Fibroblast of peridontal ligament (primary cell): Measurements from ENCODE around the gene RPS23.
A peak's percentile ranks its signal among the peaks of the same experiment; 100 is the strongest.
"Not testable (repeated sequence)": the region's sequence is repeated elsewhere in the genome, so short reads cannot be mapped to it uniquely, and the experiment has no call there.

ENCODE experiments used
- DNase-seq: peaks from one replicate; pipeline ENCODE4 v3.0.0-alpha.2; 2010; ENCODE audit errors: extremely low read depth

RPS23 gene

DNA sequence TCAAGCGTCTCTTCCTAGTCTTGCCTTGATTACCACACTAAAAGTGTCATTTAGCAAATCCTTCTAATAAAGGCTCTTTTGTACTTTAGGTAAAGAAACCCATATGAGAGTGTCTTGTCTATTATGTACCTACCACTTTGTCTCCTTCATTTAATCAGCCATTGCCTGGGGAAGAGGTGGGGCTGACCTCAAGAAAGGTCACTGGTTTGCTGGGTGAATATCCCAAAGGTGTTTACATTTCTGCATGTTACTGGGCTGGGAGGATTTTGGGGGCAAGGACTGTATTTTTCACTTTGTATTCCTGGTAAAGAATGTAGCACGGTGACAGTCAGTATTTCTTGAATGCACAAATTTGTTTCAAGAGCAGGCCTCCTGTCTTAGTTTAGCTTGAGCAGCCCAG, 11.9 kb upstream of the RPS23 start:
- no peak for DNase-seq

DNA sequence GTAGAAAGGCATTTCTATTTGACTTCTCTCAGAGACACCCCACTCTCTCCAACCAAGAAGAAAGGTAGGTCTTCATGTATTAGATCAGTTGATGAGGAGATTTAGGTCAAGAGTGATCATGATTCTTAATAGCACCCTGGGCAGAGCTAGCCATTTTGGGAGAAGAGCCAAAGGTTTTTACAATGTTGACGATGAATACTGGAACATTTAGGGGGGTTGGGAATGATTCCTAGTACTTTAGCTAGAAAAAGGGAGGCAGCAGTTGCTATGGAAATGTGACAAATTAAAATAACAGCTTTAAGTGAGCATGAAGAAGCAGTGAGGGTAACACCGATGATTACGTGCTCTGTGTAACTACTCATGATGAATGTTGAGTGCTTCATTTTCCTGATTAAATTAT, 9.5 kb upstream of the RPS23 start:
- no peak for DNase-seq

DNA sequence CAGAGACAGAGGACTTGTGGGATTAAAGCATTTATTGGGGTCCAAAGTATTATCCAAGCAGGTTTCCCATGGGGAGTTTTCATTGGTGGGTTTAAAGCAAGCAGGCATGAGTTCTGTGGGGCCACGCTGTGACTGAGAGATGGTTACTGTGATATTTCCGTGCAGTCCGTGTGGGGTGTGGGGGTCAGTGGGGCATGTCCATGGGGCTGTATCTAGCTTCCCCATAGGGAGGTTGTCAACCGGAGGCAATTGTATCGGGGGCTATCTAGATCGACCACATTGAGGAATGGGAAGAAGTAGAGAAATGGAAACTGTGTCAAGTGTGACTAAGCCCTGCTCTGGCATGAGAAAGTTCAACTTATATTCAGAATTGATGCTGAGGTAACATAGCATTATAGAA, 7.1 kb upstream of the RPS23 start:
- DNase-seq = no peak

DNA sequence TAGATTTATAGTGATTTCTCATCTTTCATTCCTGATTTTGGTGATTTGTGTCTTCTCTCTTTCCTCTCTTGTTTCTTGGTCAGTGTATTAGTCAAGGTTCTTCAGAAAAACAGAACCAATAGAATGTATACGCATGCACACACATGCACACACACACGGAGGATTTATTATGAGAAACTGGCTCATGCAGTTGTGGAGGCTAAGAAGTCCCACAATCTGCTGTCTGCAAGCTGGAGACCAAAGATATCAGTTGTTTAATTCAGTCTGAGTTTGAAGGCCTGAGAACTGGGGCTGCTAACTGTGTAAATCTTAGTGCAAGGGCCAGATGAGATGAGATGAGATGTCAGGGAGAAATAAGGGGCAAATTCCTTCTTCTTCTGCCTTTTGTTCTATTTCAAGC, 5.7 kb upstream of the RPS23 start:
- no peak for DNase-seq

DNA sequence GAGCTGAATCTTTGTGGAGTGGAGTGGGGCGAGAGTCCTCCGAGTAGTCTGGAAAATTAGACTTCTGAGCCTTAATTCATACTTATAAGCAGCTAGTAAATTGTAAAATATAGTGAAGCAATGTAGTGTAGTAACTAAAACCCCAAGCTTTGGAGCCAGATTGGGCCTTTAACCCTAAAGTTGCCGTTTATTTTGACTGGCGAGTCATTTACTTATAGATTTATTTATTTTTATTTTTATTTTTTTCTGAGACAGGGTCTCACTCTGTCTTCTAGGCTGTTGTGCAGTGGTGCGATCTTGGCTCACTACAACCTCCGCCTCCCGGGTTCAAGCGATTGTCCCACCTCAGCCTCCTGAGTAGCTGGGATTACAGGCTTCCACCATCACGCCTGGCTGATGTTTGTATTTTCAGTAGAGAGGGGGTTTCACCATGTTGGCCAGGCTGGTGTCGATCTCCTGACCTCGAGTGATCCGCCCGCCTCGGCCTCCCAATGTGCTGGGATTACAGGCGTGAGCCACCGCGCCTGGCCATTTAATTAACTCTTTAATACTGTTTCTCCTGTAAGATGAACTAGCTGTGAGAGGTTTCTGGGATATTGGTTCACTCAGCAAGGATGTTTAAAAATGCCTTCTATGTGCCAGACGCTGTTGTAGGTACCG, 687 bp upstream of the RPS23 start:
- DNase-seq = no peak

DNA sequence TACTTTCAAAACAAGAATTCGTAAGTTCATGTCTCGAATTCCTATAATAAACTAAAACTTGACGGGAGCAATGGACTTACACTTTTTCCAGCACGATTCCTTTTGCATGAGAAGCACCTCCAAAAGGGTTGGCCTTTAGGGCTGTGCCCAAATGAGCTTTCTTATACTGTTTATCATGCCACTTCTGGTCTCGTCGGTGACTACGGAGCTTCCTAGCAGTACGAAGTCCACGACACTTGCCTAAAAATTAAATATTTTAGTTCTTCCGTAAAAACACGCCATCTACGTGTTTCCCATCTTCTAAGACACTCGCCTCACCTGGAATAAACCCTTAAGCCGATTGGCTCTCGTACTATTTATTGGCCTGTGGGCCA, 554 bp downstream of the RPS23 start:
- DNase-seq = peak; percentile 30

DNA sequence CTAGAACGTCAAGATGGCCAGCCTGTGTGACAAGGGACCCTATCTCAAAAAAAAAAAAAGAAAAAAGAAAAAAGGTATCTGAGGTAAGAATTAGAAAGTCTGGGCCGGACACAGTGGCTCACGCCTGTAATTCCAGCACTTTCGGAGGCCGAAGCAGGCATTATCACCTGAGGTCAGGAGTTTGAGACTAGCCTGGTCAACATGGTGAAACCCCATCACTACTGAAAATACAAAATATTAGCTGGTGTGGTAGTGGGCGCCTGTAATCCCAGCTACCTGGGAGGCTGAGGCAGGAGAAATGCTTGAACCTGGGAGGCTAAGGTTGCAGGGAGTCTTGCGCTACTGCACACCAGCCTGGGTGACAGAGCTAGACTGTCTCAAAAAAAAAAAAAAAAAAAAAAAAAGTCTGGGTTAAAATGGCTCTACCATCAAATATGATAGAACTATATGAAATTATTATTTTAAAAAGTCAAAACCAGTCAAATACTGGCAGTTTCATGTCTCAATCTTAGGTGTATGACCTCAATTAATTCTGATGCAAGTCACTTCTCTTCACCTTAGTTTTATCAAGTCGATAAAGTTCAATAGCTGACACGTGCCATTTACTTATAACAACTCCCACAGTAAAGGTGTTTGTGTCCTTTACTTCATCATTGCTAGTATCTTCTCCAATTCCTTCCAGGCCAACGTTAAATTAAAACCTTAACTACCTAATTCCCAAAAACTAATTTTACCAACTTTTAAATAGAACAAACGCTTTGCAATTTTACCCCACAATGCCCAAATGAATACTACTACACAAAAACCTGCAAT, 1.1 kb downstream of the RPS23 start:
- no peak for DNase-seq

DNA sequence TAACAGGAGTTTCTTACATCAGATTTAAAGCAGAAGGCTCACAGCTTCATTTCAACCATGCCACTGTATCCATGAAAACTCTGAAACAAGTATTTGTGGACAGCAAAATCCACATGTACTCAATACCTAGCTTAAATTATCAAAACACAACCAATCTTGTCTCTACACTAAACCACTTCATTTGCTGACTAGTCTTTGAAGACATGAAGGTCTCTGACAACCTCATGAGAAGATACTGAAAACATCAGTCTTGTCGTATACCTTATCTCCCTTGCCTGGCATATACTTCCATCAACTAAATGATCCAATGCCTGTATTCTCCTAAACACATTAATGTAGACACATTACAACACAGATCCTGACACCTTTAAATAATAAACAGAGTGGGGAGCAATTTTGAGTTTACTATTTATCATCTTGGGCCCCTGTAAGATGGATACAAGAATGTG, 2.9 kb downstream of the RPS23 start:
- DNase-seq = no peak

DNA sequence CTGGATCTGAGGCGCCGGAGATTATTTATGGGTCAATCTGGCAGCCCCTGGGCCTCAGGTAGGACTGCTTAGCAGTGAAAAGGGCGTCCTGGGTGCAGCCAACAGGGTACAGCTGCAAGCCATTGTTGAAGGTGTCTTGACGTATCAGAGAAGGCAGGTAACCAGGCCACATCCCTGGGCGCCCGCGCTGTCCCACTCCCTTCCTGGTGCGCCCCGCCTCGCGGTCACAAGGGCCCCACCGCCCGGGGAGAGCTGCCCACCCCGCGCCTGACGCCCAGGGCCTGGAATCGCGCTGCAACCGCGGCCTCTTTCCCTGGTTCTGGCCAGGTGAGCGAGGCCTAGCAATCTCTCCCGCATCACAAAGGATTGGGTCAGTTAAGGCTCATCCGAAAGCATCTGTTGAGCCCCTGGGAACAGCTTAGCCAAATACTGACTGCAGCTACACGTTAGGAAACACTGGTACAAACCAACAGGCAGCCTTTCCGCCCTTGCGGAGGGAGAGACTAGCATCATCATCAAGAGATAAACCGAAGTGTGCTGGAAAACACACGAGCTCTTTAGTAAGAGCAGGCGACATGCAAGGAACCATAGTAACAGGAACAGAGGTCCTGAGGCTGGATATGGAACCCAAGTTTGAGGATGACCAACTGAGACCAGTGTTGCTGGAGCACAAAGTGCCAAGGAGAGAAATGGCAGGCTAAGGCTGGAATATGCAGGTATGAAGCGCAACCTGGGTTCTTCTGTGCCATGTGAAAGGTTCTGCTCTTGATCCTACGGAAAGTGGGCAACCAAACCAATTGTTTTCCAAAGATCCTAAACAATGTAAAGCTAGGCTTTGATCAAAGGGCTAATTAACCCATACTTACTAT, 3.6 kb downstream of the RPS23 start:
- DNase-seq = no peak

DNA sequence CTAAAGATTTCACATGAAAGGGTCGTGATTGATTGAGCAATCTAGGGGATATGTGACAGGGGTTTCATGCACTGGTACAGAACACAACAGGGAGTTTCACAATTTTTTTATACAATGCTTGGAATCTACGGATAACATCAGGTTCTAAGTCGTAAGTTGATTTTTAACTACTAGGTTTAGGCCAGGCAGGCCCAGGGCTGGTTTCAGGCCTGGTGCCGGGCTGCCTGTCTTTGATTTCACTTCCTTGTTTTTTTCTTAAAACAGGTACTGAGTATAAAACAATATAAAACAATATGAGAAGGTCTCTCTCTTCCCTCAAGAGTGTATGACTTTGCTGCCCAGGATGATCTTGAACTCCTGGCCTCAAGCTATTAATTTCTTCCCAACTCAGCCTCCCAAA, 4.7 kb downstream of the RPS23 start:
- not testable (repeated sequence) for DNase-seq

DNA sequence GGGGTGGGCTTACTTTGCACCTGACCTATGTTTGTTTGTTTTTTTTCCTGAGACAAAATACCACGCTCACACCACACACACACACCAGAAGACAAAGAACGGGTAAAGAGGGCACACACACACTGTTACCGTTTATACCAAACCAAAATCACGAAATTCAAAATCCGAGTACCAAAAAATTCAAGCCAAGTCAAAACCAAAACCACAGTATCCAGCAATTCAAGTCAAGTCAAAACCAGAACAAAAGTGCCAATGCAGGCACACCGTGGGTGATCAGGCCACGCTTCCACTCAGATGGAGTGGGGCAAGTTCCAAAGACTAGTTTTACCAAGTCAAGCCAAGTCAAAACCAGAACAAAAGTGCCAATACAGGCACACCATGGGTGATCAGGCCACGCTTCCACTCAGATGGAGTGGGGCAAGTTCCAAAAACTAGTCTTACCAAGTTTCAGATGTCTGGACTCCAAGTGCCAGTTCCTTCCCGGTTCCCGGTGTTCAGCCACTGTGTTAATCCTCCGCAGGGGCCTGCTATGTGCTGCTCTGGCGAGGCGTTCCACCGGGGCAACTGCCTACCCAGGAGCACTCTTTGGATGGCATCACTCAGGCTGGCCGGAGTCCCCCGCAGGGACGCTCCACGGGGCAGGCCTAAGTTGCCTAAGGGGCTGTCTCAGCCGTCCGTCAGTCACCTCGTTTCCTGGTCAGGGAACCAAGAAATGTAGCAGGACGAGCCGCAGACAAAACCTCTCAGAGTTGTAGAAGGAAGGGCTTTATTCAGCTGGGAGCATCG, 5.4 kb downstream of the RPS23 start:
- not testable (repeated sequence) for DNase-seq

DNA sequence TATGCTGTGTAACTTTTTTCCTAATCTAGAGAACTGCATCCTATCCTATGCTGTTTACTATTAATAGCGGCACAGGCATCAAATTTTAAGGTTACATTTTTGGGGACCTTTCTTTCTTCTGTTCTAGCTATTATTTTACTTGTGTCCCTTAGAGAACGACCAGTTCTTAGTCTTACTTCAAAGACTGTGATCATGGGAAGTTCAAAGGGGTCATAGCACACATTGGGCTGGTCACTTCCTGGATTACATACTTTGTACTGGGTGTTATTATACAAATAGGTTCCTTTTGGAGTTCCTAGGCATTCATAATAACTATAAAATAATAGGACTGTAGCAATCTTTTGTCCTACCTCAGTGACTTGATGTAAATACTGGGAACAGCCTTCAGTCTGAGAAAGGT, 8.8 kb downstream of the RPS23 start:
- not testable (repeated sequence) for DNase-seq

DNA sequence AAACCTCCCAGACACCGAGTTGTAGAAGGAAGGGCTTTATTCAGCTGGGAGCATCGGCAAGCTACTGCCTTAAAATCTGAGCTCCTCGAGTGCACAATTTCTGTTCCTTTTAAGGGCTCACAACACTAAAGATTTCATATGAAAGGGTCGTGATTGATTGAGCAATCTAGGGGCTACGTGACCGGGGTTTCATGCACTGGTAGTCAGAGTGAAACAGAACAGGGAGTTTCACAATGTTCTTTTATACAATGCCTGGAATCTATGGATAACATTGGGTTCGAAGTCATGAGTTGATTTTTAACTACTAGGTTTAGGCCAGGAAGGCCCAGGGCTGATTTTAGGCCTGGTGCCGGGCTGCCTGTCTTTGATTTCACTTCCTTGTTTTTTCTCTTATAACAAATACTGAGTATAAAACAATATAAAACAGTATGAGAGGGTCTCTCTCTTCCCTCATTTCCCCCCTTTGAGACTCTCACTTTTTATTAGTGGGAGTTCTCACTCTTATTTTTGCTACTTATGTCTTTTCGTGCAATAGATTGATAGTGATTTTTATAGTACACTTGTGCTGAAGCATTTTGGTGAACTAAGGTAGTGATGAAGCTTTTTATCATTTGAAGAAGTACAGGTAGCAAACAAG, 10.7 kb downstream of the RPS23 start:
- not testable (repeated sequence) for DNase-seq

DNA sequence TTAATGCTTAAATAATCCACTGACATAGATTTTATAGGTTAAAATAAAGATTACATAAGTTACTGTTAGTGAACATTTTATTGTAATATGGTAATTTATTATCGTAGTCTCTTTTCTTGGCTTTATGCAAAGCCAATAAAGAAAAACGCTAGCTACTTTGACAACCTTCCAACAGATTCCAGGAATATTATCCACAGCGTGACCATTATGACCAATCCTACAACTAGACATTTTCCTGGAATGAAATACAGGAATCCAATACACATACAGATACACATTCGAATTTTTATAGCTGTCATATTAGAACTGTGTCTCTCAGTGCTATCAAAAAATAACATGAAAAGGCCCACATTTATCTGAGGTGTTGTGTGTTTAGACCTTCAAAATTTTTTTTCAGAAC, 13.1 kb downstream of the RPS23 start:
- peak; percentile 58 for DNase-seq

DNA sequence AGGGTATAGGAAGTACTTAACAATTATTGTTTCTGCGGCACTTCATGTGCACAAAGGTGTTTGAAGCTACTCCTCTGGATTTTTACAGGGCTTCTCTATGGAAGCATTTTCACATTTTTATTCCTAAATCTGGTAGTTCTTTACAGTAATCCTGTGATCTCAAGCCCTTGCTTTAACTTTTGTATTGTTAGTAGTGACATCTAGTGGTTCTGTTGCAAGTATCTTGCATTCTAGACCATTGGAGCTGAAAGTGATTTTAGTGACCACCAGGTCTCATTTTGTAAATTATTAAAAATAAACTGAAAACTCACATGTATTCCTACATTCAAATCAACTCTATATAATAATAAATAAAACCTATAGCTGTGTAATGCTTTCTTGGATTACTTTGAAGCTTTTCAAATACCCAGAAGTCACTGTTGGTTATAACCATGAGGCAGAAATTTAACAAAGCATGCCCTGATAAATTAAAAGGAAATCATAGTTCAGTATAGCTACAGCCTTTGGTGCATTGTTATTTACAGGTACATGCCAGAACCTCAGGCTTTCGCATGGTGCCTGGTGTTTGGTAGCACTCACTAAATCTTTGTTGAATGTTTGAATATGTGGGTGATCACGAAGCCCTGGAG, 18.9 kb downstream of the RPS23 start:
- DNase-seq = peak; percentile 70

DNA sequence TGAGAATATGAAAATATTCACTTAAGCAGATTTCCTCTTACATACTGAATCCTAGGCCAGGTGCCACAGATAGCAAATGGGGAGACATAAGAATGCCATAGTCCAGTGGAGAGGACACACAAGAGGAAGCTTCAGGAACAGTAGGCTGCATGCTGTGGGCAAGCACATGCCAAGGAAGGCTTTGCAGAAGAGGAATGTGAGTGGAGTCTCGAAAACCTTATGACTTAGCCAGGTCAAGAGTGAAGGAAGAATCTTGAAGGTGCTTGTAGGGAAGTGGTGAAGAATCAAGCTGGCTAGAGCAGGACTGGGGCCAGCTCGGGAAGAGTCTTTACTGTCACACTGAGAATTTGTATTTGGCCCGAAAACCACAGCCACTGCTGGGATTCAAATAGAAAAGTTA, 20.4 kb downstream of the RPS23 start:
- no peak for DNase-seq

DNA sequence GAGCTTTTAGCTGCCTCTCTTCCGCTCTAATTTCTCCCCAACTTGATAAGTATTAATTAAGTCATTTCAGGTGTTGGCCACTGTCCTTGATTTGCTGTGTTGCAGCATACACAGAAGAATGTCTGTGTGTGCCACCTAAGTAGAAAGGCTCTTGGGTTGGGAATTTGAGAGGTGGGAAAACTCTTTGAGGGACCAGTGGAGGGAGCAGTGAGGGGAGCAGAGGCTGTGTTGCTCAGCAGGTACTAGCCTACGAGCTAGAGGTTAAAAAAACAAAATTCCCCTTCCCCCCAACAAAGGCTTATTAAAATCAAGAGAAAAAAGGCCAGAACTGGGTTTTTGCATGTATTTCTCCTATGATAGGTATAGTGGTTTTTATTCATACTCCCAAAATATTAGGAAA, 20.9 kb downstream of the RPS23 start:
- no peak for DNase-seq

DNA sequence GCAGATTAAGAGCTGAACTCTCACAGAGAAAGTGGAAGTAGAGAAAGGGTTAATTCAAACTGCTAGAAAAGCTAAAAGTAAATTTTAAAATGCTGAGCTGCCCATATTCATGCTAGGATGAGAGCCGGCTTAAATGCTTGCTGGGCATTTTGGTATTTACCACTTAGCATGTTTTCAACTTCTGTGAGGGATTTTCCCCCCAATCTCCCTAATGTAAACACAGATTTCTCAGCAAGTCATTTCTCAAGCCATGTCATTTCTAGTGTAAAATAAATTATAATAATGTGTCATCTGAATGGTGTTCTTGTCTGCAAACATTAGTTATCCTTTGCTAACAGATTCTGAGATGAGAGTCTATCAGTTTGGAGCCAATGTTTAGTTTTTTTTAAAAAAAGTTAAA, 22.3 kb downstream of the RPS23 start:
- DNase-seq = no peak

DNA sequence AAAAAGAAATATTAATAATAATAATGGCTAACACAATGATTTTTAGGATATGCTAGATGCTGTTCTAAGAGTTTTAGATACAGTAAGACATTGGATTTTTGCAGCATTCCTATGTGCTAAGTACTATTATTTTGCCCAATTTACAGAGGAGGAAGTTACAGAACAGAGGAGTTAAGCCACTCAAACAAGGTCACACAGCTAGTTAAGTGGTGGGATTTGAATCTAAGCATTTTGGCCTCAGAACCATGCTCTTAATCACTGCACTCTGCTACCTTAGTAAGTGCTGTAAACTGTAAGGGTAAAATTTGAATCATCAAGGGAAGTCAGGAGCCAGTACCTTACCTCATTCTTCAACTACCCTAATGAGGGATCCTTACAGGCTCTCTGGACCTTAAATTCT, 25.4 kb downstream of the RPS23 start:
- no peak for DNase-seq

DNA sequence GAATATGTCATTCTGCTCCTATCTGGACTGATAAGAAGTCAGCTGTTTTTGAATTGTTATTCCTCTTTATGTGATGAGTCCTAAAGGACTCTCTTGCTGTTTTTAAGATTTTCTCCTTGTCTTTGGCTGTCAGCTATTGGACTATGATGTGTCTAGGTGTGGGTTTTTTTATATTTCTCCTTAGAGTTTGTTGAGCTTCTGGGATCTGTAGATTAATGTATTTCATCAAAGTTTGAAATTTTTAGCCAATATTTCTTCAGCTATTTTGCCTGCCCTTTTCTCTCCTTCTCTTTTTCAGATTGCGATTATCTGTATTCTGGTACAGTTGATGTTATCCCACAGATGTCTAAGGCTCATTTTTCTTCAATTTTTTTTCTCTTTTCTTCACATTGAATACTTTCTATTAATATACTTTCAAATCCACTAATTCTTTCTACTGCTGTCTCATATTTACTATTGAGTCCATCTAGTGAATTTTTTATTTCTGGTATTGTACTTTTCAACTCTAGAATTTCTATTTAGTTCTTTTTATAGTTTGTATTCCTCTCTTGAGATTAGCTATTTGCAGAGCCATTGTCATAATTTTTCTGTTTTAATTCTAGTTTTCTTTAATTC, 31.1 kb downstream of the RPS23 start:
- DNase-seq = no peak
